GM12878 (cell line): ENCODE results near the gene SORBS1. TPM values are rescaled to one million over a fixed set of nuclear protein-coding genes. Genes with fewer than 3 reads are reported as not detected.

Experiments used
- ATAC-seq: fragments of 200-7000 bp; cut with Tn5 transposase; 3 replicates; pipeline ENCODE4 v1.9.1; 2020; ENCODE audit warnings: mild to moderate bottlenecking, moderate library complexity
- BruUV-seq: library from RNA; stranded (reverse); fragments of 400-500 nt; replicated peaks from 2 replicates; lab custom pipeline; 2021; lab: Mats Ljungman, UMichigan
- CTCF ChIA-PET: fragments of 300-600 bp; sonication (Branson Sonifier 250); formaldehyde crosslinking; extraction: SDS; loops from one replicate; lab custom pipeline; 2021; ENCODE audit warnings: inconsistent platforms; lab: Yijun Ruan, JAX
- POLR2A ChIA-PET: fragments of 350-600 bp; formaldehyde crosslinking; extraction: SDS; loops from one replicate; lab custom pipeline; 2021; ENCODE audit warnings: inconsistent platforms; lab: Charles Lee
- RAD21 ChIA-PET: fragments of 300-600 bp; sonication (Branson Sonifier 250); formaldehyde crosslinking; loops from one replicate; lab custom pipeline; 2023; ENCODE audit warnings: antibody characterized with exemption; ENCODE audit not compliant: unreplicated experiment; lab: Charles Lee
- SMC1A ChIA-PET: fragments of 300-600 bp; sonication (Branson Sonifier 250); formaldehyde crosslinking; loops from one replicate; lab custom pipeline; 2023; ENCODE audit not compliant: unreplicated experiment, uncharacterized antibody; lab: Charles Lee
- DNase-seq: peaks from one replicate; pipeline ENCODE4 v3.0.0-alpha.2; 2011; ENCODE audit warnings: low read depth, low spot score
- FAIRE-seq: peaks from 3 replicates; lab custom pipeline; 2011; peaks lifted over from hg19 to GRCh38; lab: Jason Lieb, UNC
- H2AFZ ChIP-seq: 2 replicates; pipeline ENCODE4 v1.6.0; 2011; ENCODE audit warnings: low read depth, low read length, control low read depth; ENCODE audit not compliant: control insufficient read depth
- H3K27ac ChIP-seq: 2 replicates; pipeline ENCODE4 v1.5.1; 2011; ENCODE audit warnings: control low read depth; ENCODE audit not compliant: control insufficient read depth, insufficient read depth
- H3K27me3 ChIP-seq, 2 experiments: replicated peaks in 1 of 2; 2 replicates each; pipeline versions ENCODE4 v1.6.0 to v1.6.1; 2011; ENCODE audit warnings: low read length in 1 of 2; ENCODE audit not compliant: control insufficient read depth in 2 of 2, insufficient read depth in 2 of 2
- H3K36me3 ChIP-seq, 2 experiments: 2 replicates each; pipeline ENCODE4 v1.5.1; 2011; ENCODE audit warnings: low read length in 1 of 2; ENCODE audit not compliant: control insufficient read depth in 2 of 2, insufficient read depth in 2 of 2
- H3K4me1 ChIP-seq: 2 replicates; pipeline ENCODE4 v1.6.1; 2011; ENCODE audit warnings: mild to moderate bottlenecking, low read length, moderate library complexity, mixed read lengths; ENCODE audit not compliant: control insufficient read depth, insufficient read depth
- H3K4me2 ChIP-seq: 2 replicates; pipeline ENCODE4 v1.6.0; 2011; ENCODE audit warnings: control low read depth; ENCODE audit not compliant: control insufficient read depth, insufficient read depth
- H3K4me3 ChIP-seq: fragments of 200-600 bp; sonication (generic); 2 replicates; pipeline ENCODE4 v1.5.1; 2016
- H3K79me2 ChIP-seq: 2 replicates; pipeline ENCODE4 v1.6.0; 2011; ENCODE audit warnings: low read length; ENCODE audit not compliant: control insufficient read depth, insufficient read depth
- H3K9ac ChIP-seq: 2 replicates; pipeline ENCODE4 v1.8.0; 2011; ENCODE audit warnings: low read length, control low read depth, mixed read lengths; ENCODE audit not compliant: control insufficient read depth, insufficient read depth
- H3K9me3 ChIP-seq: replicated peaks from 3 replicates; pipeline ENCODE4 v1.5.1; 2011; ENCODE audit warnings: mild to moderate bottlenecking, low read length; ENCODE audit not compliant: control insufficient read depth, insufficient read depth
- H4K20me1 ChIP-seq: 2 replicates; pipeline ENCODE4 v1.6.0; 2011; ENCODE audit not compliant: control insufficient read depth, insufficient read depth
- BCL11A ChIP-seq: IDR thresholded peaks from 2 replicates; pipeline ENCODE4 v1.6.1; 2011; ENCODE audit warnings: low read depth, low read length
- BCL3 ChIP-seq: IDR thresholded peaks from 2 replicates; pipeline ENCODE4 v1.6.1; 2011; ENCODE audit warnings: borderline replicate concordance, low read depth, mild to moderate bottlenecking, moderate library complexity, low read length; ENCODE audit not compliant: insufficient read depth, poor library complexity, severe bottlenecking
- CUX1 ChIP-seq: IDR thresholded peaks from 2 replicates; pipeline ENCODE4 v1.6.1; 2012; ENCODE audit warnings: improper control_type of control experiment, low read depth, low read length; ENCODE audit not compliant: insufficient replicate concordance
- GATAD2B ChIP-seq: fragments of 450-650 bp; conservative IDR thresholded peaks from 2 replicates; pipeline ENCODE4 v1.6.1; 2017; ENCODE audit warnings: low read depth, mild to moderate bottlenecking, moderate library complexity
- HCFC1 ChIP-seq: fragments of 150-350 bp; IDR thresholded peaks from 2 replicates; pipeline ENCODE4 v1.6.1; 2014; ENCODE audit warnings: low read length
- JUNB ChIP-seq: IDR thresholded peaks from 2 replicates; pipeline ENCODE4 v1.6.1; 2016; ENCODE audit warnings: antibody characterized with exemption, mild to moderate bottlenecking
- MTA3 ChIP-seq: IDR thresholded peaks from 2 replicates; pipeline ENCODE4 v1.6.1; 2012; ENCODE audit warnings: low read length, inconsistent platforms, borderline replicate concordance
- RUNX3 ChIP-seq: IDR thresholded peaks from 2 replicates; pipeline ENCODE4 v1.6.1; 2012; ENCODE audit warnings: low read length, inconsistent platforms
- ZBTB33 ChIP-seq: fragments of 450-650 bp; IDR thresholded peaks from 2 replicates; pipeline ENCODE4 v1.6.1; 2017; ENCODE audit warnings: mild to moderate bottlenecking
- WGBS: methylation state at CpG from one replicate; pipeline ENCODE4 v1.1.6; 2016; ENCODE audit warnings: low lambda C conversion rate; ENCODE audit not compliant: insufficient replicate concordance, insufficient coverage; ENCODE audit errors: missing lambda C conversion rate; 5-methylcytosine and 5-hydroxymethylcytosine counted together
- in situ Hi-C: fragments of 300-500 bp; cut with MboI; formaldehyde crosslinking; loops from 9 replicates; pipeline ENCODE4 v1.14.3; 2018; ENCODE audit warnings: mixed read lengths
- intact Hi-C: fragments of 100-400 bp; cut with micrococcal nuclease; formaldehyde crosslinking; loops from one replicate; pipeline ENCODE4 v1.14.2; 2022; ENCODE audit not compliant: unreplicated experiment
- polyA plus RNA-seq, 11 experiments: library from polyadenylated mRNA; depleted of rRNA in 4 of 11; unstranded in 6 of 11; stranded (reverse) in 5 of 11; fragments of >200 nt; fragmentation: Nextera tagmentation in 4 of 11; fragmentation: Illumina TruSeq in 1 of 11; extraction: Ambion mirVana in 4 of 11; extraction: Trizol in 1 of 11; gene quantifications; 1 replicate in 1 of 11; 2 replicates in 10 of 11; pipeline versions ENCODE4 v1.2.1 to v1.2.3, GENCODE V29; 2011 to 2016; ENCODE audit warnings: inconsistent platforms in 2 of 11, missing spikeins in 2 of 11, low read depth in 1 of 11
- total RNA-seq, 4 experiments: library from RNA; depleted of rRNA in 3 of 4; stranded (reverse); fragments of >200 nt in 3 of 4; fragmentation: Illumina TruSeq in 1 of 4; extraction: Trizol in 1 of 4; gene quantifications; 2 replicates each; pipeline versions ENCODE4 v1.2.1 to v1.2.3, GENCODE V29; 2013 to 2021

Gene SORBS1
- total and polyA plus RNA-seq, 10 of the 15 experiments (the other 5 are each of a cell fraction or from before 2014, with no cell fraction given) = 0.13 to 0.75 (median 0.39) TPM

- peaks cover 0 to 6% of the 10 kb centered on the region in 2 experiments; a peak in 2 of 4 replicates for H3K36me3 ChIP-seq
- in situ Hi-C loops = no loop called here
- ATAC-seq = peak; percentile 59
- DNase-seq = no peak
- no peaks in the 10 kb centered on the region; the same call in 2 of the 3 replicates for H3K9me3 ChIP-seq
- 44% methylated on average over 4 of the region's 4 CpGs for WGBS
- ChIA-PET POLR2A (interaction anchor here (1.0 to 2.3 kb wide), 7 partner anchors 9 to 40 kb away, joined by 3 to 12 read pairs (median 3); no protein-coding TSS in a partner anchor), RAD21 (interaction anchor here (0.8 to 5.2 kb wide), 7 partner anchors 9 to 84 kb away, joined by 3 to 21 read pairs (median 5); no protein-coding TSS in a partner anchor), CTCF (interaction anchor here (0.7 to 16.6 kb wide), 4 partner anchors 9 to 83 kb away, joined by 3 to 348 read pairs (median 98); no protein-coding TSS in a partner anchor), SMC1A (interaction anchor here (0.7 to 14.9 kb wide), 11 partner anchors 8 to 321 kb away, joined by 3 to 313 read pairs (median 4); no protein-coding TSS in a partner anchor)
- peak overlapping the region; percentile 29; the same call in 1 of the 2 replicates for H3K4me3 ChIP-seq
- H4K20me1 ChIP-seq = peaks cover 17% of the 10 kb centered on the region
- no TSS peak for BruUV-seq
- H3K4me1 ChIP-seq = peaks cover 30% of the 10 kb centered on the region
- intact Hi-C loops = no loop called here
- H3K79me2 ChIP-seq = peaks cover 99% of the 10 kb centered on the region
- H3K27me3 ChIP-seq = no peaks in the 10 kb centered on the region
- H3K4me2 ChIP-seq = peak overlapping the region; percentile 64
- H2AFZ ChIP-seq = no peak overlapping the region
- no peak for FAIRE-seq
- no peak overlapping the region for H3K9ac ChIP-seq
- TF ChIP-seq RUNX3 (peak; percentile 41), BCL3 (peak; percentile 41), BCL11A (no peak), ZBTB33 (no peak), JUNB (0 out of 2 replicates have a peak, but pooled peaks have one; percentile 3), HCFC1 (no peak), CUX1 (no peak), MTA3 (no peak), GATAD2B (no peak)
- H3K27ac ChIP-seq = peak overlapping the region; percentile 6; the same call in 1 of the 2 replicates
Measured at GRCh38 chr10:95279042-95279820, 281.9 kb downstream of the SORBS1 start.
